Astrocyte of the cerebellum (primary cell): ENCODE measurements around the gene PAQR9.
"Not testable (repeated sequence)": the region's sequence is repeated elsewhere in the genome, so short reads cannot be mapped to it uniquely, and the experiment has no call there.

Source experiments
- DNase-seq: peaks from one replicate; pipeline ENCODE4 v3.0.0-alpha.2; 2011; ENCODE audit warnings: low read depth
- H3K4me3 ChIP-seq: 2 replicates; pipeline ENCODE4 v1.5.1; 2011; ENCODE audit warnings: mild to moderate bottlenecking, low read depth, low read length, moderate library complexity
- CTCF ChIP-seq: IDR thresholded peaks from 2 replicates; pipeline ENCODE4 v1.5.1; 2012; ENCODE audit warnings: low read length, low read depth, moderate library complexity, mild to moderate bottlenecking; ENCODE audit errors: missing control alignments
- in situ Hi-C: cut with HindIII; loops from 2 replicates; pipeline ENCODE4 v1.10.0; 2017; ENCODE audit warnings: low sequenced_read_pairs

PAQR9 gene

GRCh38 chr3:142993958-142994442 lies 30.5 kb upstream of the PAQR9 start:
- peak; percentile 69 for TF ChIP-seq CTCF
- no peak overlapping the region for H3K4me3 ChIP-seq
- DNase-seq: peak; percentile 62
- in situ Hi-C loops: loop anchor here (25.0 kb wide), 1 partner anchor 157 kb away; no protein-coding TSS in a partner anchor

GRCh38 chr3:142992323-142992722 lies 28.8 kb upstream of the PAQR9 start:
- H3K4me3 ChIP-seq: no peak overlapping the region
- TF ChIP-seq CTCF: no peak
- DNase-seq: no peak
- in situ Hi-C loops: loop anchor here (25.0 kb wide), 1 partner anchor 155 kb away; no protein-coding TSS in a partner anchor

GRCh38 chr3:142990721-142991120 lies 27.2 kb upstream of the PAQR9 start:
- no peak for DNase-seq
- no peak for TF ChIP-seq CTCF
- no peak overlapping the region for H3K4me3 ChIP-seq
- in situ Hi-C loops: loop anchor here (25.0 kb wide), 1 partner anchor 153 kb away; no protein-coding TSS in a partner anchor

- DNase-seq, H3K4me3 ChIP-seq: not testable (repeated sequence)
- in situ Hi-C loops: loop anchor here (25.0 kb wide), 1 partner anchor 152 kb away; no protein-coding TSS in a partner anchor
Observed at GRCh38 chr3:142988826-142989225, 25.4 kb upstream of the PAQR9 start.

GRCh38 chr3:142988221-142988620 lies 24.7 kb upstream of the PAQR9 start:
- H3K4me3 ChIP-seq, DNase-seq: not testable (repeated sequence)
- in situ Hi-C loops: loop anchor here (25.0 kb wide), 1 partner anchor 151 kb away; no protein-coding TSS in a partner anchor

- peak; percentile 35 for DNase-seq
- in situ Hi-C loops: loop anchor here (25.0 kb wide), 1 partner anchor 150 kb away; no protein-coding TSS in a partner anchor
- no peak for TF ChIP-seq CTCF
- no peak overlapping the region for H3K4me3 ChIP-seq
Observed at GRCh38 chr3:142987707-142988106, 24.2 kb upstream of the PAQR9 start.

GRCh38 chr3:142987080-142987700 lies 23.7 kb upstream of the PAQR9 start:
- in situ Hi-C loops: loop anchor here (25.0 kb wide), 1 partner anchor 150 kb away; no protein-coding TSS in a partner anchor
- TF ChIP-seq CTCF: peak; percentile 29
- DNase-seq: peak; percentile 41
- no peak overlapping the region for H3K4me3 ChIP-seq
